Mucosa of descending colon (tissue), 3 donors: ENCODE measurements around the gene SPOCK1. TPM values are rescaled to one million over a fixed set of nuclear protein-coding genes. Genes with fewer than 3 reads are reported as not detected.
"Not testable (repeated sequence)": the region's sequence is repeated elsewhere in the genome, so short reads cannot be mapped to it uniquely, and the experiment has no call there.

Experiments
- ATAC-seq: fragments of 200-7000 bp; cut with Tn5 transposase; one replicate; pipeline ENCODE4 v1.9.1; 2020; ENCODE audit warnings: mild to moderate bottlenecking, moderate library complexity
- DNase-seq, 3 donors: peaks; one replicate each; pipeline ENCODE4 v3.0.0-alpha.2; 2020
- H3K36me3 ChIP-seq: fragments of 200-600 bp; one replicate; pipeline ENCODE4 v1.8.0; 2021; ENCODE audit warnings: low read depth, mild to moderate bottlenecking
- H3K4me1 ChIP-seq: fragments of 200-600 bp; one replicate; pipeline ENCODE4 v1.8.0; 2021; ENCODE audit warnings: low read depth, mild to moderate bottlenecking
- H3K4me3 ChIP-seq: fragments of 200-600 bp; one replicate; pipeline ENCODE4 v1.8.0; 2021; ENCODE audit warnings: mild to moderate bottlenecking
- H3K9me3 ChIP-seq: fragments of 200-600 bp; one replicate; pipeline ENCODE4 v1.8.0; 2021; ENCODE audit warnings: mild to moderate bottlenecking
- CTCF ChIP-seq: fragments of 200-600 bp; IDR thresholded peaks from one replicate; pipeline ENCODE4 v1.8.0; 2022; ENCODE audit warnings: antibody characterized with exemption, mild to moderate bottlenecking
- intact Hi-C, 2 donors: fragments of 100-400 bp; cut with DNase I in 1 of 2; cut with micrococcal nuclease in 1 of 2; formaldehyde crosslinking; loops; one replicate each; pipeline versions ENCODE4 v1.11.0 to v1.11.1; 2022; cut with DNase I, micrococcal nuclease
- total RNA-seq, 3 donors: library from RNA; stranded (reverse); fragmentation: NEBNext Ultra II Directional in 2 of 3; extraction: Animal tissue kit (Norgen Biotek cat#: 25700) in 2 of 3; gene quantifications; one replicate each; pipeline versions ENCODE4 v1.2.1 to v1.2.4, GENCODE V29; 2021 to 2023
- donor health status: DM: no; HTN: no; CAD: no; lungs with moderate emphysema.
- donor health status: DM: no; HTN: no; CAD: no.
- donor health status: DM: no; HTN: yes; CAD: no.

SPOCK1 gene
- total RNA-seq, 3 donors from 2014 or later = 1.8 to 55.5 (median 7.9) TPM

GRCh38 chr5:137240285-137240684 is 258.8 kb downstream of the SPOCK1 start:
- Histone ChIP-seq H3K4me1 (no peaks in the 10 kb centered on the region), H3K9me3 (no peaks in the 10 kb centered on the region), H3K4me3 (no peak overlapping the region), H3K36me3 (no peaks in the 10 kb centered on the region)
- no peak for ATAC-seq
- TF ChIP-seq CTCF = no peak
- DNase-seq = no peak
- intact Hi-C loops = no loop called here

GRCh38 chr5:137236849-137237507 is 262.1 kb downstream of the SPOCK1 start:
- DNase-seq = no peak
- TF ChIP-seq CTCF = no peak
- ATAC-seq = no peak
- Histone ChIP-seq H3K4me1 (no peaks in the 10 kb centered on the region), H3K36me3 (no peaks in the 10 kb centered on the region), H3K4me3 (no peak overlapping the region), H3K9me3 (no peaks in the 10 kb centered on the region)
- intact Hi-C loops = no loop called here

- no peak for TF ChIP-seq CTCF
- H3K36me3 ChIP-seq = no peaks in the 10 kb centered on the region
- no peak for ATAC-seq
- H3K9me3 ChIP-seq = no peaks in the 10 kb centered on the region
- no peak overlapping the region for H3K4me3 ChIP-seq
- no peak for DNase-seq
- intact Hi-C loops = no loop called here
- H3K4me1 ChIP-seq = no peaks in the 10 kb centered on the region
These were observed 262.9 kb downstream of the SPOCK1 start for GRCh38 chr5:137236252-137236651.

GRCh38 chr5:137234973-137235943 is 263.9 kb downstream of the SPOCK1 start:
- Histone ChIP-seq H3K36me3 (no peaks in the 10 kb centered on the region), H3K4me3 (no peak overlapping the region), H3K4me1 (no peaks in the 10 kb centered on the region), H3K9me3 (no peaks in the 10 kb centered on the region)
- ATAC-seq (no peak), DNase-seq (no peak)
- TF ChIP-seq CTCF = no peak
- intact Hi-C loops = no loop called here

- DNase-seq = no peak
- no peaks in the 10 kb centered on the region for H3K9me3 ChIP-seq
- no peaks in the 10 kb centered on the region for H3K36me3 ChIP-seq
- no peak for TF ChIP-seq CTCF
- no peak for ATAC-seq
- intact Hi-C loops = no loop called here
- no peaks in the 10 kb centered on the region for H3K4me1 ChIP-seq
- H3K4me3 ChIP-seq = no peak overlapping the region
These were observed 265.4 kb downstream of the SPOCK1 start for GRCh38 chr5:137233726-137234125.

GRCh38 chr5:137233304-137233703 is 265.8 kb downstream of the SPOCK1 start:
- intact Hi-C loops, H3K36me3 ChIP-seq, H3K4me3 ChIP-seq, ATAC-seq, DNase-seq, H3K4me1 ChIP-seq, H3K9me3 ChIP-seq: not testable (repeated sequence)
